IPS-15b (cell line): ENCODE measurements around the gene AKR1C2.
"Not testable (repeated sequence)": the region's sequence is repeated elsewhere in the genome, so short reads cannot be mapped to it uniquely, and the experiment has no call there.

Experiments
- H3K27me3 ChIP-seq: one replicate; pipeline ENCODE4 v1.6.1; 2013; ENCODE audit warnings: low read length; ENCODE audit not compliant: control insufficient read depth, insufficient read depth
- H3K36me3 ChIP-seq: one replicate; pipeline ENCODE4 v1.6.1; 2013; ENCODE audit warnings: low read length; ENCODE audit not compliant: control insufficient read depth, insufficient read depth
- H3K4me1 ChIP-seq: one replicate; pipeline ENCODE4 v1.6.1; 2013; ENCODE audit warnings: mild to moderate bottlenecking, low read length; ENCODE audit not compliant: control insufficient read depth, insufficient read depth
- H3K4me3 ChIP-seq: one replicate; pipeline ENCODE4 v1.5.1; 2013; ENCODE audit warnings: low read depth, low read length
- H3K9ac ChIP-seq: one replicate; pipeline ENCODE4 v1.6.1; 2013; ENCODE audit warnings: low read depth, mild to moderate bottlenecking, low read length
- H3K9me3 ChIP-seq: one replicate; pipeline ENCODE4 v1.6.1; 2013; ENCODE audit warnings: mild to moderate bottlenecking, low read length; ENCODE audit not compliant: control insufficient read depth, insufficient read depth

The AKR1C2 gene

DNA sequence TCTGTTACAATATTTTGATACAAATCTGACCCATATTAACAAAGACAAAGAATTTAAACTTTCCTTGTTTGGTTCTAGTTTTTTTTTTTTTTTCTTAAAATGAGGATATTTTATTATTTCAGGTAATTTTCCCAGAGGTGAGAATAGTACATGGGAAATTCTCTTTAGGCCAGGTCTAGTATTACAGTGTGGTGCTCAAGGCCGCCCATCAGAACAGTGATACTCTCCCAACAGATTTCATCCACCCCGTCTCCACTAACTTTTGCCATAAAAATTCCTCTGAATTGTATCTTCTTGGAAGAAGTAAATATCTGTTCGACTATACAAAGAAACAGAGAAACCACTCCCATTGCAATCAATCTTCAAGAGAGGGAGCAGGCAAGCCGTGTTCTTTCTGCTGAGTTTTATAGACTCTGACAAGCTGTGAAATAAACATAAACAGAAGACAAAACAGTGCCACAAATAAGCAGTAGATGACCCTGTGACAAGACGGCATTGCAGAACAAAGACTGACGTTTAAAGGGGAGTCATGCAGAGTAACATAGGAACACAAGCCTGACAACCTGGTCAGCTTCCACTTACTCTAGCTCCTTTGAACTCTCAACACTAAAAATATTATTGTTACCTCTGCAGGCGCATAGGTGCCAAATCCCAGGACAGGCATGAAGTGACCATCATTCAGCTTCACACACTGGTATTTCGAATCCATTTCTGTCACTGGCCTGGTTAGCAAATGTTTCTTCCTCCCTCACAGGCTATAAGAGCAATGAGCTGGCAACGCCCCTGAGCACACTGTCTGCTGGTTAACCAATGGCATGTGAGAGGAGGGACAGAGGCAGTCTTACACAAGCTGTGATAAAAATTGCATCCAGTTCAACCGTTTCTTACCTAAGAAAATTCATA is at the start of gene AKR1C2:
Gene AKR1C2 (minus strand): TSS at position 731 of the 903 bp plus-strand sequence. CDS start 22 bp downstream, at position 709.
- H3K9me3 ChIP-seq, H3K27me3 ChIP-seq, H3K4me3 ChIP-seq, H3K4me1 ChIP-seq, H3K36me3 ChIP-seq, H3K9ac ChIP-seq: not testable (repeated sequence)

DNA sequence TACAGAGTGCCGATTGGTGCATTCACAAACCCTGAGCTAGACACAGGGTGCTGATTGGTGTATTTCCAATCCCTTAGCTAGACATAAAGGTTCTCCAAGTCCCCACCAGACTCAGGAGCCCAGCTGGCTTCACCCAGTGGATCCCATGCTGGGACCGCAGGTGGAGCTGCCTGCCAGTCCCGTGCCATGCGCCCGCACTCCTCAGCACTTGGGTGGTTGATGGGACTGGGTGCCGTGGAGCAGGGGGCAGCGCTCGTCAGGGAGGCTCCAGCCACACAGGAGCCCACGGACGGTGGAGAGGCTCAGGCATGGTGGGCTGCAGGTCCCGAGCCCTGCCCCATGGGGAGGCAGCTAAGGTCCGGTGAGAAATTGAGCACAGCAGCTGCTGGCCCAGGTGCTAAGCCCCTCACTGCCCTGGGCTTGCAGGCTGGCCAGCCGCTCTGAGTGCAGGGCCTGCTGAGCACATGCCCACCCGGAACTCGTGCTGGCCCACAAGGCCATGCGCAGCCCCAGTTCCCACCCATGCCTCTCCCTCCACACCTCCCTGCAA is 49.4 kb upstream of the AKR1C2 start:
- not testable (repeated sequence) for H3K4me3 ChIP-seq, H3K27me3 ChIP-seq, H3K9me3 ChIP-seq, H3K9ac ChIP-seq, H3K36me3 ChIP-seq, H3K4me1 ChIP-seq

DNA sequence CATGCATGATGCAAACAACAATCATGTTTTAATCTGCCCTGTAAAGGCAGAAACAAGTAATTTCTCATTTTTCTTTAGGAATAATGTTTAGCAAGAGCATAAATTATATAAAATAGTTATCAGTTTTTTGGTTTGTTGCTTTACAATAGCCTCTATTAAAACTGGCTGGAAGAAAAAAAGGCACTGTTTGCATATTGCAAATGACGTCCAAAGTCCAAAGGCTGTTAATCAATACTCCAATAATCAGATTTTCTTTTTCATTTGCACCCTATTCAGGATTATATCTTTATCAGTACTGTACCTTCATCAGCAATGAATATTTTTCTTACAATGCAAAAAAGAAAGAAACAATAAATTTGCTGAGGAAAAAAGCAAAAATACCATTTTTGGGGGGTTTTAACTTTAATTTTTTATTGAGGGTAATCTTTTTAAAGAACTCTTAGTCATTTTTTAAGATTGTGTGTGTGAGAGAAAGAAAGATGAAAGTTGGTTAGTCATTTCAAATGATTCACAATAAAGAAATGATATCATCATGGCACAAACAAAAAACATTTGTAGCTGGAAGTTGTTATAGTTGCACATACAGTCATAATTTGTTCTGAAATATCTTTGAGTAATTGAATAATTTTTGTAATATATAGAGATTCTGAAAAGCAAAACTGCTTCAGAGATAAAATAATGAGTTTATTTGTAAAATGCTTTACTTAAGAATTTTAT is 44.4 kb upstream of the AKR1C2 start:
- Histone ChIP-seq H3K27me3 (no peaks in the 10 kb centered on the region), H3K9ac (no peak overlapping the region), H3K4me1 (no peaks in the 10 kb centered on the region), H3K9me3 (no peaks in the 10 kb centered on the region), H3K36me3 (no peaks in the 10 kb centered on the region), H3K4me3 (no peak overlapping the region)

DNA sequence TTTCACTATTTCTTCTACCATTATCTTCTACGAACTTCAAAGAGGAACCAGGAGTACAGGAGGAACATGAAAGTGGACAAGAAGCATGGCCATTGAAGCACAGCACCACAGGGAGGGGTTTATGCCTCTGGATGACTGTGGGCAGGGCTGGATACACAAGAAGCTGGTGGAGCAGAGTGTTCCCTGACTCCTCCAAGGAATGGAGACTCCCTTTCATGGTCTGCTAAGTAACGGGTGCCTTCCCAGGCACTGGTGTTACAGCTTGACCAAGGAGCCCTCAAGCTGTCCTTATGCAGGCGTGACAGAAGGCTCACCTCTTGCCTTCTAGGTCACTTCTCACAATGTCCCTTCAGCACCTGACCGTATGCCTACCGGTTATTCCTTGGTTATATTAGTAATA is 43.4 kb upstream of the AKR1C2 start:
- H3K4me1 ChIP-seq, H3K36me3 ChIP-seq, H3K9me3 ChIP-seq, H3K27me3 ChIP-seq, H3K9ac ChIP-seq, H3K4me3 ChIP-seq: not testable (repeated sequence)

DNA sequence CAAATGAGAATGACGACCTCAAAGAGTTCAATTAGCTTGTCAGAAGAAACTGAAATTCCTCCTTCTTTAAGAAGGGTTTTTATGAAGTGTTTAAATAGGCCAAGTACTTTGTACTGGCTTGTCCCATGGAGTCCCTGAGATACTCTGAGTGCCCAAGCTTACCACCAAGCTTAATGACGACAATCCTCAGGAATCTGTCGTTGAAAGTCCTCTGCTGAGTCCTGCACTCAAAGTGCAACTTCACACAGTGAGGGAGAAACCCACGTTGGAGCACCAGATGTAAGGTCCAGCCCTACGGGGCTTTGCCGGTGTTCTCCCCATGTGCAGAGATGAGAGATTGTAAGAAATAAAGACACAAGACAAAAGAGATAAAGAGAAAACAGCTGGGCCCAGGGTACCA is 42.8 kb upstream of the AKR1C2 start:
- no peaks in the 10 kb centered on the region for H3K9me3 ChIP-seq

DNA sequence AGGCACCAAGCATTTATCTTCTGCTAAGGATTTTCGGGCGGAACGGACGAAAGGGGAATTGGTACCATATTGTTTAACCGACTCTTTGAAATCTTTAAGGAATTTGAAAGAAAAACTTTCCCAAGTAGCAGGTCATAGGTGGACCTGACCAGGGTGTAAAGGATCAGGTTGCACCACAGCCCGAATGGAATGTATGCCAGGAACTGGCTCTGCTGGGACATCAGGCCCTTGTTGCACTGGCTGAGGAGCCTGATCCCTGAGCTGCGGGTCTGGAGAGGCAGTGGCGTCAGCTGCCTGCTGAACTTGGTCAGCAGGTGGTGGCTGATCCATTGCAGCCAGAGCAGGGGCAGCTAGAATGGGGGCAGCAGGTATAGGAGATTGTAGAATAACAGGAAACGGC is 41.4 kb upstream of the AKR1C2 start:
- H3K4me3 ChIP-seq = no peak overlapping the region

More for the DNA sequence above, 42.8 kb upstream of the AKR1C2 start:
- Histone ChIP-seq H3K4me1 (no peaks in the 10 kb centered on the region), H3K9ac (no peak overlapping the region), H3K27me3 (no peaks in the 10 kb centered on the region), H3K36me3 (no peaks in the 10 kb centered on the region), H3K4me3 (no peak overlapping the region)

DNA sequence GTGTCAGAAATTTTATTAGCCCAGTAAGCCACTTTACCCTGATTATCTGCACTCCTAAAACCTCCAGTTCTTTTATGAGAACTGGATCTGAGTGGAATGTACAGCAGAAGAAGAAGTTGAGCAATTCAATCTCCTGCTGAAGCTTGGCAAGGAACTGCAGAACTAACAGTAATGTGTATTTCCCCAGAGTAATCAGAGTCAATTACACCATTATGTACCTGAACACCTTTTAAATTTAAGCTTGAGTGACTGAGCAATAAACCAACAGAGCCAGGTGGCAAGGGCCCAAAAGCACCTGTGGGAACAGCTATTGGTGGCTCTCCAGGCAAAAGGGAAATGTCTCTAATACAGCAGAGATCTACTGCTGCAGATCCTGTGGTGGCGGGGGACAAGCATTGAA is 40.1 kb upstream of the AKR1C2 start:
- H3K4me1 ChIP-seq = no peaks in the 10 kb centered on the region
- H3K27me3 ChIP-seq = no peaks in the 10 kb centered on the region
- no peak overlapping the region for H3K4me3 ChIP-seq
- H3K9ac ChIP-seq = no peak overlapping the region
- H3K36me3 ChIP-seq = no peaks in the 10 kb centered on the region
- H3K9me3 ChIP-seq = no peaks in the 10 kb centered on the region

More for the DNA sequence above, 41.4 kb upstream of the AKR1C2 start:
- no peaks in the 10 kb centered on the region for H3K9me3 ChIP-seq
- H3K36me3 ChIP-seq = no peaks in the 10 kb centered on the region
- no peaks in the 10 kb centered on the region for H3K27me3 ChIP-seq
- H3K4me1 ChIP-seq = no peaks in the 10 kb centered on the region
- no peak overlapping the region for H3K9ac ChIP-seq

DNA sequence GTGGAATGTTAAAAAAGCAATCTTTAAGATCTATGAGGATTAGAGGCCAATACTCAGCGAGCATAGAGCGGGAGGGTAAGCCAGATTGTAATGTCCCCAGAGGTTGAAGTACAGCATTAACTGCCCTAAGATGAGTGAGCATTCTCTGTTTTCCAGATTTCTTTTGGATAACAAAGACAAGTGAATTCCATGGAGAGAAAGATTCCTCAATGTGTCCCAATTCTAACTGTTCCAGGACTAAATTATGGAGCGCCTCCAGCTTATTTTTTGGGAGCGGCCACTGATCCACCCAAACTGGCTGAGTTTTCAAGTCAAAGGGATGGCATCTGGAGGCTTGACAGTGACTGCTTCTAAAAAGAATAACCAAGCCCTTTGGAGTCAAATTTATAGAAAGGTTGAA is 39.3 kb upstream of the AKR1C2 start:
- Histone ChIP-seq H3K9ac (no peak overlapping the region), H3K9me3 (no peaks in the 10 kb centered on the region), H3K27me3 (no peaks in the 10 kb centered on the region), H3K4me1 (no peaks in the 10 kb centered on the region), H3K4me3 (no peak overlapping the region), H3K36me3 (no peaks in the 10 kb centered on the region)

DNA sequence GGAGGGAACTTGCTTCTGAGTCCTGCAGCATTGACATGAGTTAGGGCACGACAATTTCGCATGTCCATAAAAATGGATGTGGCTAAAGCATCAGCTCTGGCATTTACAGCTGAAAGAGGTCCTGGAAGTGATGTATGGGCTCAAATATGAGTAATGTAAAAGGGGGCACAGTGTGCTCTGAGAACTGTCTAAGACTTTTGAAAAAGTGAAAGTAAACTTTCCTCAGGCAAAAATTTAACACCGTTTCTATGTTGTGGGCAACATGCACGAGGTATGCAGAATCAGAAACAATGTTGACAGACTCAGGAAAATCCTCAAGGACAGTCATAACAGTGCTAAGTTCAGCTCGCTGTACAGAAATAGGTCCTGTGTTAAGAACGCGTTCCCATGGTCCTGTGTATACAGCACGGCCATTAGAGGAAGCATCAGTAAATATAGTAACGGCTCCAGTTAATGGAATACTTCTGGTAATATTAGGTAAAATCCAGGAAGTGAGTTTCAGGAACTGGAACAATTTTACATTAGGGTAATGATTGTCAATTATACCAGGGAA is 37.9 kb upstream of the AKR1C2 start:
- Histone ChIP-seq H3K36me3 (no peaks in the 10 kb centered on the region), H3K27me3 (no peaks in the 10 kb centered on the region), H3K4me3 (no peak overlapping the region), H3K9me3 (no peaks in the 10 kb centered on the region), H3K4me1 (no peaks in the 10 kb centered on the region), H3K9ac (no peak overlapping the region)

DNA sequence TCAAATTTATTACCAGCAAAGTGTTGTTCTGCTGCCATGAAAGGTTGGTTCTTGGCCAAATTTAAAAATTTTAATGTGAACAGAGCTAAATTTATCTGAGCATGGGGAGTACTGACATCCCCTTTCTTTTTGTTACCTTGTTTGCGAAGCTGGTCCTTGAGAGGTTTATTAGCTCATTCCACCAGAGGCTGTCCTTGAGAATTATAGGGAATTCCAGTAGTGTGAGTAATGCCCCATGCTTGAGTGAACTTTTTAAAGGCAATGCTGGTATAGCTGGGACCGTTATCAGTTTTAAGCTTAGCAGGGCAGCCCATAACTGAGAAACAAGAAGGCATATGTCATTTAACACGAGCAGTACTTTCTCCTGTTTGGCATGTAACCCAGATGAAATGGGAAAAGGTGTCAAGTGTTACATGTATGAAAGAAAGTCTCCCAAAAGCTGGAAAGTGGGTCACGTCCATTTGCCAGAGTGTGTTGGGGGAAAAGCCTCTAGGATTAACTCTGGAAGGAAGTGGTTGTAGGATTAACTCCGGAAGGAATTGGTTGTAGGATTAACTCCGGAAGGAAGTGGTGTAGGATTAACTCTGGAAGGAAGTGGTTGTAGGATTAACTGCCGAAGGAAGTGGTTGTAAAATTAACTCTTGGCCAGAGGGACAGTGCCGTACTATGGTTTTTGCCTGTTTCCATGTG is 37.3 kb upstream of the AKR1C2 start:
- Histone ChIP-seq H3K4me3 (no peak overlapping the region), H3K9ac (no peak overlapping the region), H3K9me3 (no peaks in the 10 kb centered on the region), H3K4me1 (no peaks in the 10 kb centered on the region), H3K36me3 (no peaks in the 10 kb centered on the region), H3K27me3 (no peaks in the 10 kb centered on the region)

DNA sequence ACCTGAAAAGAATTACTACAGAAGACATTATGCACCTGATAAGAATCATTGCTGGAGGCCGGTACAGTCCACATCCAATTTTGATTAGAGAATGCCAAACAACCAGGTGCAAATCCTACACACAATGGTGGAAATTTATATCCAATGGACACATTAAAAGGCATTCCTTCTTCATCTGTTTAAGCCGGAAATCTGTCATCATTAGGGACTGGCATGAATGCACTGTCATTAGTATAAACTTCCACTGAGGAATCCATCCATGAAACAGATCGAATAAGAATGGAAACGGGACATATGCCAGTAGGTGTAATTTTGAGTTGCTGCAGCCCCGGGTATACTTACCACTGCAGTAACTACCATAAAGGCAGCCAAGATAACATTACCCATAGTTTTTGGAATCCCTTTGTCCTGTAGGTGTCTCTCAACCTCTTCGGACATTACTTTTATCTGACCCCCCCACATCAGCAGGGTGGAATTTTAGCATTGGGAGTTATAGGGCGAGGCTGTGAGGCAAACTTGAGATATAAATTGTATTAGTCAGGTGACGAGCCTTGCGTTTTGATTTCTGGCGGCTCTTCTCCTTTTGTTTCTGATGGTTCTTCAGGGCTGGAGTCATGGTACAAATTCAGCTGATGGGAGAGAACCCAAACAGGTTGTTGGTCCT is 36.5 kb upstream of the AKR1C2 start:
- Histone ChIP-seq H3K9ac (no peak overlapping the region), H3K4me1 (no peaks in the 10 kb centered on the region), H3K27me3 (no peaks in the 10 kb centered on the region), H3K4me3 (no peak overlapping the region), H3K36me3 (no peaks in the 10 kb centered on the region), H3K9me3 (no peaks in the 10 kb centered on the region)
